ENCODE measurements around the gene SHC2.

DNA sequence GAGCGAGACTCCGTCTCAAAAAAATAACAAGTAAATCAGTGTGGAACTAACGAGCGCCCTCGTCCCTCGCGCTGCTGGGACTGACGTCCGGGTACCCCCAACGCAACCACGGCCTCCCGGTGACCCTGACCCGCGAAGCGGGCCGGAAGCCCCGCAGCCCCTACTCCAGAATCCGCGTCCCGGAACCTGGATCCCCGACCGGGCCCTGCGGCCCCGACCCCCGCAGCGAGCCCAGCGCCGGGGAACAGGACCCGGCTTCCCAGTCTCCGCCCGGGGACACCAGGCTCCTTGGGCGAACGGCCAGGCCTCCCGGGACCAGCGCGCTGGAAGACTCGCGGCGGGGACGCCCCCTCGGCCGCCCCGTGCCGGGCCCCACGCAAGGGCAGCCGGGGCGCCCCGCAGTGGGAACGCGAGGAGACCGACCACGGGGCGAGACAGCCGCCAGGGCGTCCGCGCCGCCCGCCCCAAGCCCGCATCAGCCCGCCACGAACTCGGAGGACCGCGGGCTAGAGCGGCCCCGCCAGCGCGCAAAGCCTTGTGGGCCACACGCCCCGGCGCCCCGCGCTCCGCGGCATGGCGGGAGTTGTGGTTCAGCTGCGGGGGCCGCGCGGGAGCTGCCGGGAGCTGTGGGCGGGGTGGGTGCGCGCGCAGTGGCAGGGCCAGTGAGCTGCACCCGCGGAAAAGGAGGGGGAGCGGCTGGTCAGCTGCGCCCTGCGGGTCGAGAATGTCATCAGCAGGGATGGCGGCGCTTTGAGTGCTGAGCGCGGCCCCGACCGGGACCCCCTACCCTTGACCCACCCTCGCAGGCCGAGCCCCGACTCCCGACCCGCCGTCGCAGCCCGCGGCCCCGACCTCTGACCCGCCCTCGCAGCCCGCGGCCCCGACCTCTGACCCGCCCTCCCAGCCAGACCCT lies 27.9 kb upstream of the SHC2 start:
- TF ChIP-seq, protein P1, sequence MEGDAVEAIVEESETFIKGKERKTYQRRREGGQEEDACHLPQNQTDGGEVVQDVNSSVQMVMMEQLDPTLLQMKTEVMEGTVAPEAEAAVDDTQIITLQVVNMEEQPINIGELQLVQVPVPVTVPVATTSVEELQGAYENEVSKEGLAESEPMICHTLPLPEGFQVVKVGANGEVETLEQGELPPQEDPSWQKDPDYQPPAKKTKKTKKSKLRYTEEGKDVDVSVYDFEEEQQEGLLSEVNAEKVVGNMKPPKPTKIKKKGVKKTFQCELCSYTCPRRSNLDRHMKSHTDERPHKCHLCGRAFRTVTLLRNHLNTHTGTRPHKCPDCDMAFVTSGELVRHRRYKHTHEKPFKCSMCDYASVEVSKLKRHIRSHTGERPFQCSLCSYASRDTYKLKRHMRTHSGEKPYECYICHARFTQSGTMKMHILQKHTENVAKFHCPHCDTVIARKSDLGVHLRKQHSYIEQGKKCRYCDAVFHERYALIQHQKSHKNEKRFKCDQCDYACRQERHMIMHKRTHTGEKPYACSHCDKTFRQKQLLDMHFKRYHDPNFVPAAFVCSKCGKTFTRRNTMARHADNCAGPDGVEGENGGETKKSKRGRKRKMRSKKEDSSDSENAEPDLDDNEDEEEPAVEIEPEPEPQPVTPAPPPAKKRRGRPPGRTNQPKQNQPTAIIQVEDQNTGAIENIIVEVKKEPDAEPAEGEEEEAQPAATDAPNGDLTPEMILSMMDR (IDR thresholded peaks at IDR 0.05; ENCODE audit: insufficient read depth, low read depth, low read length), result no peak
- no peak for TF ChIP-seq EZH2 (IDR thresholded peaks at IDR 0.05; ENCODE audit: insufficient read depth, low read length)
